AG04450 (cell line): ENCODE results near the gene ZC3H12D. TPM values are rescaled to one million over a fixed set of nuclear protein-coding genes. Genes with fewer than 3 reads are reported as not detected.

ENCODE experiments used
- CTCF ChIA-PET: fragments of 300-600, 350-600 bp; formaldehyde crosslinking; extraction: SDS; loops from one replicate; lab custom pipeline; 2022; ENCODE audit warnings: antibody characterized with exemption, inconsistent platforms; lab: Charles Lee
- POLR2A ChIA-PET: fragments of 350-600 bp; formaldehyde crosslinking; extraction: SDS; loops from one replicate; lab custom pipeline; 2021; ENCODE audit warnings: antibody characterized with exemption, inconsistent platforms; lab: Yijun Ruan, JAX
- DNase-seq: peaks from one replicate; pipeline ENCODE4 v3.0.0-alpha.2; 2011; ENCODE audit warnings: low read depth, low spot score
- H3K27ac ChIP-seq: one replicate; pipeline ENCODE4 v1.5.1; 2012; ENCODE audit warnings: low read depth, low read length, control low read depth
- H3K27me3 ChIP-seq: one replicate; pipeline ENCODE4 v1.6.0; 2012; ENCODE audit warnings: low read length; ENCODE audit not compliant: control insufficient read depth, insufficient read depth
- H3K4me3 ChIP-seq: 2 replicates; pipeline ENCODE4 v1.5.1; 2011; ENCODE audit warnings: mild to moderate bottlenecking, low read depth, low read length, control low read depth
- H3K9me3 ChIP-seq: 2 replicates; pipeline ENCODE4 v1.5.1; 2012; ENCODE audit warnings: low read length; ENCODE audit not compliant: control insufficient read depth, insufficient read depth
- CTCF ChIP-seq: IDR thresholded peaks from 2 replicates; pipeline ENCODE4 v1.5.1; 2011; ENCODE audit warnings: low read depth, low read length, control low read depth, inconsistent platforms
- polyA plus RNA-seq: library from polyadenylated mRNA; depleted of rRNA; stranded (reverse); fragments of >200 nt; gene quantifications from 2 replicates; pipeline ENCODE4 v1.2.3, GENCODE V29; 2011

The ZC3H12D gene
- polyA plus RNA-seq, 1 experiment: 0.01 TPM

DNA sequence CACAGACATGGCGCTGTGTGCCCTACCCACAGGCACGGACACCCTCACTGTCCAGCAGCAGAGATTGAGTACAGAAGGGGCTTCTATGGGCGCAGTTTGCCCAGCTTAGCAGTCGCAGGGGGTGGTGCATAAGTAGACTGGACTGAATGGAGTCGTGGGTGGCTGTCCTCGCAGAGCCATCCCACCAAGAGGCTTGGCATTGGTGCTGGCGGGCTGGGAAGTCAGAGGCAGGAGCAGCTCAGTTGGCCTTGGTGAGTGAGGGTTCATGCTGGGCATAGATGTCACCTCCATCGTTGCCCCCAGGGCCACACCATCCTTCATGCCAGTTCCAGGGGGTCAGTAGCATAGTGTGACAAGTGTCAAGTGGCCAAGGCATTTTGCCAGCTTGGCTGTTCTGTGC, 59.6 kb downstream of the ZC3H12D start:
- H3K4me3 ChIP-seq: no peak overlapping the region
- no peaks in the 10 kb centered on the region for H3K27me3 ChIP-seq
- TF ChIP-seq CTCF: no peak
- DNase-seq: no peak
- no peaks in the 10 kb centered on the region for H3K9me3 ChIP-seq
- ChIA-PET CTCF (no interaction called here), POLR2A (no interaction called here)
- H3K27ac ChIP-seq: no peak overlapping the region

DNA sequence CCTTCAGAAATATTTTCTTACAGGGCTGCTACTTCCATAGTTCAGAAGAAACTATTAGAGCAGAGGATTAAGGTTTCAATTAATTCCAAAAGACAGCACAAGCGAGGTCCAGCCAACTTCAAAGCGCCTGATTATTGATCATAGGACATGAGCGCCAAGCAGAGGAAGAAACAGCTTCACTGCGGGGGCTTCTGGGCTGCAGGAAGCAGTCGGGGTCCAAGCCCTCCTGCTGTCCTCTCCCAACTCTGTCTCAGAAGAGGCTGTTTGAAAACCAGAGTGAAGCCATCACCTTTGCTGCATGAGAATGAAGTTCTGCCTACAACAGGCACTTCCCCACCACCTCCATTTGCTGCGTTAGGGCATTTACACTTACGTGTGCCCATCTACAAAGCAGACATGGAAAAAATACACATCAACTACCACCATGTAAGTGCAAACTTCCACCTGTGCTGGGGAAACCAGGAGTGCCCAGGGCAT, 60.8 kb downstream of the ZC3H12D start:
- POLR2A ChIA-PET: no interaction called here
- H3K27ac ChIP-seq: no peak overlapping the region
- H3K9me3 ChIP-seq: no peaks in the 10 kb centered on the region
- no peaks in the 10 kb centered on the region for H3K27me3 ChIP-seq
- no peak for TF ChIP-seq CTCF
- CTCF ChIA-PET: interaction anchor here (0.7 to 1.6 kb wide), 3 partner anchors 8 to 395 kb away, joined by 3 to 11 read pairs (median 5); no protein-coding TSS in a partner anchor
- no peak overlapping the region for H3K4me3 ChIP-seq
- DNase-seq: no peak

DNA sequence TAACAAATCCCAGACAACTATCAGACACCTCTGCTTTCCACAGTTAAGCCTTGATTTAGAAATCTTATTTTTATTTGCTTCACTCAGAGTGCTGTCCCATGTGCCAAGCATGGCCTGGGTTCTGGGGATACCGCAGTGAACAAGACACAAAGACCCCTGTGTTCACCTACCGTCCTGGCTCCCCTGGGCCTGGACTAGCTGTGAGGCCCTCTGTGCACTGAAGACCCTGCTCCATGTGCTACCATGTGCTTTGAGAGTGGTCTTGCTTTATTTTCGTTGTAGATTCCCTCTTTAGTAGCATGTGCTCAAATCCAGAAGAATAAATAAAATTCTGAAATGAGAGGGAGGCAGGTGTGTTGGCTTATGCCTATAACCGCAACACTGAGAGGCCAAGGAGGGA, 62.2 kb downstream of the ZC3H12D start:
- H3K27ac ChIP-seq: no peak overlapping the region
- TF ChIP-seq CTCF: no peak
- POLR2A ChIA-PET: no interaction called here
- CTCF ChIA-PET: interaction anchor here (1.6 kb wide), 1 partner anchor 9 kb away, joined by 11 read pairs; no protein-coding TSS in a partner anchor
- H3K27me3 ChIP-seq: no peaks in the 10 kb centered on the region
- H3K9me3 ChIP-seq: no peaks in the 10 kb centered on the region
- H3K4me3 ChIP-seq: no peak overlapping the region
- DNase-seq: no peak

GRCh38 chr6:149421132-149421531, 63.7 kb downstream of the ZC3H12D start:
- Histone ChIP-seq H3K4me3 (no peak overlapping the region), H3K9me3 (no peaks in the 10 kb centered on the region), H3K27me3 (no peaks in the 10 kb centered on the region), H3K27ac (no peak overlapping the region)
- DNase-seq: no peak
- no peak for TF ChIP-seq CTCF
- CTCF ChIA-PET: interaction anchor here (0.6 to 1.9 kb wide), 3 partner anchors 10 to 43 kb away, joined by 3 to 7 read pairs (median 3); no protein-coding TSS in a partner anchor
- POLR2A ChIA-PET: no interaction called here

DNA sequence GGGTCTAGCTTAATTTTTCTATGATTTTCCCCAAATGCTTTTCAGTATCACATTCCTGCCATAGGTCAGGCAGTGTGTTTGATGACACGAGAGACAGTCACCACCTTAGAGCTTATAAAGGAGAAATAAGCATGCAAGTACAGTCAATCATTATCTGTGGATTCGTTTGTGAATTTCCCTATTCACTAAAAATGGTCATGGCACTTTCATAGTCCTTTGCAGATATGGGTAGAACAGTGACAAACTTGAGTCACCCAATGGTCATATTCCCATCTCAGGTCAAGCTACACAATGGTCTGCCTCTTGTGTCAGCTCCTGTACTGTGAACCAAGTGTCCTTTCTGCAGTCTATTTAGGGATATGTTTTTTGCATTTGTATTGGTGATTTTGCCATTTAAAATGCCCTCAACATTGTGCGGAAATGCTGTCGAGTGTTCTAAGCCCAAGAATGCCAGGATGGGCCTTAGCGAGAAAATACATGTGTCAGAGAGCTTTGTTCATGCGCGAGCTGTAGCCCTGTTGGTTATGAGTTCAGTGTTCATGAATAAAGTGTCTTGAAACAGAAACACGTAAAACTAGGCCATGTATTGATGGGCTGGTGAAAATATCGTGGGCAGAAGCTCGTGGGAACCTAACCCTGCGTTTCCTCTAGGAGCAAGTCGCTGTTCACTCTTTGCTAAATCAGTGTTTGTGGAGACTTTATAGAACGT, 65.0 kb downstream of the ZC3H12D start:
- POLR2A ChIA-PET: no interaction called here
- CTCF ChIA-PET: interaction anchor here (1.2 to 1.9 kb wide), 3 partner anchors 12 to 391 kb away, joined by 3 to 9 read pairs (median 7); no protein-coding TSS in a partner anchor
- no peak for DNase-seq

More for the DNA sequence above, 65.0 kb downstream of the ZC3H12D start:
- H3K27ac ChIP-seq: no peak overlapping the region
- no peaks in the 10 kb centered on the region for H3K27me3 ChIP-seq
- no peak overlapping the region for H3K4me3 ChIP-seq
- TF ChIP-seq CTCF: no peak
- peaks cover 4% of the 10 kb centered on the region; the same call in 1 of the 2 replicates for H3K9me3 ChIP-seq
